Right cardiac atrium (tissue), 5 donors: ENCODE measurements around the gene S100A10. TPM values are rescaled to one million over a fixed set of nuclear protein-coding genes. Genes with fewer than 3 reads are reported as not detected.

Experiments used
- ATAC-seq, 2 donors: fragments of 200-7000 bp; cut with Tn5 transposase; one replicate each; pipeline versions ENCODE4 v1.8.0 to v1.9.1; 2020; ENCODE audit warnings: moderate library complexity in 2 of 2, mild to moderate bottlenecking in 1 of 2
- DNase-seq, 3 donors: peaks; one replicate each; pipeline ENCODE4 v3.0.0-alpha.2; 2020
- H3K27ac ChIP-seq: one replicate; pipeline ENCODE4 v1.5.1; 2013; ENCODE audit warnings: mild to moderate bottlenecking, low read length, control low read depth, moderate library complexity
- H3K27me3 ChIP-seq: one replicate; pipeline ENCODE4 v1.6.1; 2013; ENCODE audit not compliant: control insufficient read depth, insufficient read depth
- H3K4me1 ChIP-seq: one replicate; pipeline ENCODE4 v1.6.1; 2013; ENCODE audit warnings: low read length; ENCODE audit not compliant: control insufficient read depth, insufficient read depth
- H3K4me3 ChIP-seq: one replicate; pipeline ENCODE4 v1.5.1; 2013; ENCODE audit warnings: low read length, control low read depth
- H3K9me3 ChIP-seq: one replicate; pipeline ENCODE4 v1.6.1; 2013; ENCODE audit warnings: low read length; ENCODE audit not compliant: control insufficient read depth
- WGBS: extraction: QIAGEN DNeasy Blood & Tissue Kit; methylation state at CpG from one replicate; pipeline ENCODE4 v1.1.7; 2013; 5-methylcytosine and 5-hydroxymethylcytosine counted together
- intact Hi-C, 4 donors: fragments of 100-400 bp; cut with DNase I; formaldehyde crosslinking; loops; one replicate each; pipeline versions ENCODE4 v1.11.0 to v1.14.0; 2022 to 2023
- long read RNA-seq, 4 donors: library from polyadenylated mRNA; unstranded; transcript quantifications; one replicate each; pipeline ENCODE4 v2.0.0, GENCODE V29; 2020 to 2021
- polyA plus RNA-seq: library from polyadenylated mRNA; stranded (reverse); fragments of 200-250 nt; gene quantifications from one replicate; pipeline ENCODE4 v1.2.3, GENCODE V29; 2013
- total RNA-seq, 4 donors: library from RNA; stranded (reverse); fragmentation: NEBNext Ultra II Directional; extraction: Animal tissue kit (Norgen Biotek cat#: 25700); gene quantifications; one replicate each; pipeline ENCODE4 v1.2.1, GENCODE V29; 2021
- donor health status: healthy with polysubstance abuse.
- donor health status: DM: no; HTN: yes; CAD: no.
- donor health status: DM: no; HTN: no; CAD: no.
- donor health status: DM: no; HTN: yes; CAD: no; lungs with severe emphysema.
- donor health status: DM: yes; HTN: yes; CAD: no.

Gene S100A10
- total RNA-seq (100 to 1,000 TPM; 108 to 245 (median 200) TPM), polyA plus RNA-seq (223 TPM)
- long read RNA-seq, donor 1, transcript S100A10-202 (3 exons, 1,202 nt) = major isoform, 33 of 35 reads
- long read RNA-seq, donor 1, partial matches to known transcripts = 1 of 35 reads
- long read RNA-seq, donor 1, other reads (novel, unspliced or antisense) = 1 of 35 reads
- long read RNA-seq, donor 2, transcript S100A10-202 (3 exons, 1,202 nt) = major isoform, 90 of 97 reads
- long read RNA-seq, donor 2, partial matches to known transcripts = 2 of 97 reads
- long read RNA-seq, donor 2, other reads (novel, unspliced or antisense) = 5 of 97 reads
- long read RNA-seq, donor 3, transcript S100A10-202 (3 exons, 1,202 nt) = major isoform, 38 of 45 reads
- long read RNA-seq, donor 3, partial matches to known transcripts = 5 of 45 reads
- long read RNA-seq, donor 3, other reads (novel, unspliced or antisense) = 2 of 45 reads
- long read RNA-seq, donor 4, transcript S100A10-202 (3 exons, 1,202 nt) = major isoform, 22 of 23 reads
- long read RNA-seq, donor 4, partial matches to known transcripts = 1 of 23 reads
- long read RNA-seq, donor 4, other reads (novel, unspliced or antisense) = 0 of 23 reads

GRCh38 chr1:151993734-151994496 lies at the start of gene S100A10:
S100A10 (minus strand) TSS chr1:151993859; CDS start chr1:151986230, 7,629 bp downstream.
- ATAC-seq (peak; percentile 86 to 91), DNase-seq (peak; percentile 90 to 96 (median 95))
- Histone ChIP-seq H3K9me3 (no peaks in the 10 kb centered on the region), H3K4me3 (peak within 1 kb of the TSS; percentile 86), H3K4me1 (peaks cover 9% of the 10 kb centered on the region), H3K27me3 (no peaks in the 10 kb centered on the region), H3K27ac (peak within 1 kb of the TSS; percentile 91)
- intact Hi-C loops = loop anchor here in 1 of 4 donors (2.0 kb wide), 1 partner anchor 59 kb away; no protein-coding TSS in a partner anchor
- WGBS = 2% methylated on average over 68 of the region's 69 CpGs

GRCh38 chr1:152042030-152042429 lies 48.4 kb upstream of the S100A10 start:
- no peaks in the 10 kb centered on the region for H3K9me3 ChIP-seq
- no peak overlapping the region for H3K27ac ChIP-seq
- H3K4me3 ChIP-seq = no peak overlapping the region
- H3K4me1 ChIP-seq = no peaks in the 10 kb centered on the region
- H3K27me3 ChIP-seq = no peaks in the 10 kb centered on the region
- ATAC-seq (no peak), DNase-seq (no peak)
- WGBS = 39% methylated on average over 1 of the region's 1 CpG
- intact Hi-C loops = no loop called here

GRCh38 chr1:152039886-152040285 lies 46.2 kb upstream of the S100A10 start:
- Histone ChIP-seq H3K27me3 (no peaks in the 10 kb centered on the region), H3K27ac (no peak overlapping the region), H3K4me3 (no peak overlapping the region), H3K9me3 (no peaks in the 10 kb centered on the region), H3K4me1 (no peaks in the 10 kb centered on the region)
- 64% methylated on average over 1 of the region's 1 CpG for WGBS
- ATAC-seq (no peak), DNase-seq (no peak)
- intact Hi-C loops = no loop called here

GRCh38 chr1:152039461-152039860 lies 45.8 kb upstream of the S100A10 start:
- DNase-seq (no peak), ATAC-seq (no peak)
- H3K27me3 ChIP-seq = no peaks in the 10 kb centered on the region
- no peak overlapping the region for H3K4me3 ChIP-seq
- no peaks in the 10 kb centered on the region for H3K4me1 ChIP-seq
- no peak overlapping the region for H3K27ac ChIP-seq
- H3K9me3 ChIP-seq = no peaks in the 10 kb centered on the region
- intact Hi-C loops = no loop called here
- WGBS = 97% methylated on average over 1 of the region's 1 CpG

- WGBS = 92% methylated on average over 10 of the region's 10 CpGs
- no peak overlapping the region for H3K27ac ChIP-seq
Observed at GRCh38 chr1:152038871-152039270, 45.2 kb upstream of the S100A10 start.

GRCh38 chr1:152036267-152037216 lies 42.9 kb upstream of the S100A10 start, which contains the start of gene S100A11:
S100A11 (minus strand) TSS chr1:152037004; CDS start chr1:152036915, 89 bp downstream.
- no peaks in the 10 kb centered on the region for H3K27me3 ChIP-seq
- under 1% methylated on average over 53 of the region's 53 CpGs for WGBS

More at GRCh38 chr1:152038871-152039270, 45.2 kb upstream of the S100A10 start:
- Histone ChIP-seq H3K27me3 (no peaks in the 10 kb centered on the region), H3K9me3 (no peaks in the 10 kb centered on the region), H3K4me1 (no peaks in the 10 kb centered on the region), H3K4me3 (no peak overlapping the region)
- intact Hi-C loops = no loop called here
- DNase-seq (no peak), ATAC-seq (no peak)

GRCh38 chr1:152035539-152036266 lies 42.0 kb upstream of the S100A10 start:
- 18% methylated on average over 17 of the region's 17 CpGs for WGBS
- H3K4me1 ChIP-seq = no peaks in the 10 kb centered on the region
- H3K27me3 ChIP-seq = no peaks in the 10 kb centered on the region
- ATAC-seq (no peak), DNase-seq (no peak)
- intact Hi-C loops = no loop called here
- no peaks in the 10 kb centered on the region for H3K9me3 ChIP-seq
- H3K4me3 ChIP-seq = peak overlapping the region; percentile 96
- H3K27ac ChIP-seq = peak overlapping the region; percentile 86

More at GRCh38 chr1:152036267-152037216, 42.9 kb upstream of the S100A10 start, which contains the start of gene S100A11:
- H3K27ac ChIP-seq = peak within 1 kb of the TSS; percentile 86
- DNase-seq = peak; percentile 96 to 98 (median 97)
- ATAC-seq = peak; percentile 98
- no peaks in the 10 kb centered on the region for H3K9me3 ChIP-seq
- intact Hi-C loops = no loop called here
- peak within 1 kb of the TSS; percentile 96 for H3K4me3 ChIP-seq
- no peaks in the 10 kb centered on the region for H3K4me1 ChIP-seq

GRCh38 chr1:152034654-152035538 lies 41.2 kb upstream of the S100A10 start:
- 14% methylated on average over 8 of the region's 8 CpGs for WGBS
- intact Hi-C loops = no loop called here
- peak overlapping the region; percentile 96 for H3K4me3 ChIP-seq
- peak; percentile 9 to 21 for ATAC-seq
- no peaks in the 10 kb centered on the region for H3K4me1 ChIP-seq
- H3K9me3 ChIP-seq = no peaks in the 10 kb centered on the region
- peak; percentile 45 to 64 (median 59) for DNase-seq
- H3K27ac ChIP-seq = peak overlapping the region; percentile 53
- H3K27me3 ChIP-seq = no peaks in the 10 kb centered on the region

- WGBS = 51% methylated on average over 1 of the region's 1 CpG
- peak; percentile 15 to 38 for ATAC-seq
- no peak for DNase-seq
- Histone ChIP-seq H3K4me1 (no peaks in the 10 kb centered on the region), H3K27me3 (no peaks in the 10 kb centered on the region), H3K9me3 (no peaks in the 10 kb centered on the region), H3K27ac (peak overlapping the region; percentile 53), H3K4me3 (peak overlapping the region; percentile 96)
- intact Hi-C loops = no loop called here
Observed at GRCh38 chr1:152034324-152034653, 40.6 kb upstream of the S100A10 start.
